Panc1 (cell line): Measurements from ENCODE around the gene LIPA.

ENCODE experiments used
- POLR2AphosphoS5 ChIP-seq: IDR thresholded peaks from 2 replicates; pipeline ENCODE4 v1.6.1; 2012; ENCODE audit warnings: mild to moderate bottlenecking, low read depth, low read length, moderate library complexity
- TCF7L2 ChIP-seq: IDR thresholded peaks from 2 replicates; pipeline ENCODE4 v1.6.1; 2011; ENCODE audit warnings: mild to moderate bottlenecking, low read depth, low read length, inconsistent platforms
- TF ChIP-seq, protein P1 (sequence below): fragments of 450-650 bp; IDR thresholded peaks from 2 replicates; pipeline ENCODE4 v1.5.1; 2017; ENCODE audit warnings: mild to moderate bottlenecking

DNA sequence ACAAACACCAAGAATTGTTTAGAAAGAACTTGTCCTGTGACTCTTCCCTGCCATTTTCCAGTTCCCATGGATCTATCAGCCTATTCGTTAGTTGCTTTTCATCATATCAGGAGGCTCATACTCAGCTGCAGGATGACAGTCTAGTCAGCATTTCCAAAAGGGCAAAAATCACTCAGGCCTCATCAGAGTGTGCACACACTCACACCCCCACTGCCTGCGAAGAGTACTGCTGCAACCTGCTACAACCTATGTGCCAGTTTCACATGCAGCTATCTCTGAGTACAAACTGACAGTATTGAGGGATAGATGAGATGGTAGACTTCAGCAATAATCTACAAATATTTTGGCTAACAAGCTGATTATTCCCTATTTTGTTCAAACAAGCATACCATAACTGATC is 68.7 kb downstream of the LIPA start:
- no peak for TF ChIP-seq POLR2AphosphoS5
- TF ChIP-seq, protein P1, sequence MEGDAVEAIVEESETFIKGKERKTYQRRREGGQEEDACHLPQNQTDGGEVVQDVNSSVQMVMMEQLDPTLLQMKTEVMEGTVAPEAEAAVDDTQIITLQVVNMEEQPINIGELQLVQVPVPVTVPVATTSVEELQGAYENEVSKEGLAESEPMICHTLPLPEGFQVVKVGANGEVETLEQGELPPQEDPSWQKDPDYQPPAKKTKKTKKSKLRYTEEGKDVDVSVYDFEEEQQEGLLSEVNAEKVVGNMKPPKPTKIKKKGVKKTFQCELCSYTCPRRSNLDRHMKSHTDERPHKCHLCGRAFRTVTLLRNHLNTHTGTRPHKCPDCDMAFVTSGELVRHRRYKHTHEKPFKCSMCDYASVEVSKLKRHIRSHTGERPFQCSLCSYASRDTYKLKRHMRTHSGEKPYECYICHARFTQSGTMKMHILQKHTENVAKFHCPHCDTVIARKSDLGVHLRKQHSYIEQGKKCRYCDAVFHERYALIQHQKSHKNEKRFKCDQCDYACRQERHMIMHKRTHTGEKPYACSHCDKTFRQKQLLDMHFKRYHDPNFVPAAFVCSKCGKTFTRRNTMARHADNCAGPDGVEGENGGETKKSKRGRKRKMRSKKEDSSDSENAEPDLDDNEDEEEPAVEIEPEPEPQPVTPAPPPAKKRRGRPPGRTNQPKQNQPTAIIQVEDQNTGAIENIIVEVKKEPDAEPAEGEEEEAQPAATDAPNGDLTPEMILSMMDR = no peak
- no peak for TF ChIP-seq TCF7L2
